Muscle layer of duodenum (tissue), 2 donors: ENCODE results near the gene ABLIM1.
A peak's percentile ranks its signal among the peaks of the same experiment; 100 is the strongest.

Experiments
- H3K27ac ChIP-seq: one replicate; pipeline ENCODE4 v1.7.0; 2013; ENCODE audit warnings: mild to moderate bottlenecking, low read length
- H3K27me3 ChIP-seq: one replicate; pipeline ENCODE4 v1.7.0; 2013; ENCODE audit warnings: low read depth, mild to moderate bottlenecking, control low read depth, low read length
- H3K36me3 ChIP-seq, 2 donors: one replicate each; pipeline ENCODE4 v1.7.0; 2013; ENCODE audit warnings: low read length in 2 of 2, control low read depth in 1 of 2, mild to moderate bottlenecking in 1 of 2; ENCODE audit not compliant: insufficient read depth in 2 of 2, control insufficient read depth in 1 of 2
- H3K4me1 ChIP-seq, 2 donors: one replicate each; pipeline ENCODE4 v1.7.0; 2013; ENCODE audit warnings: low read length in 2 of 2, mild to moderate bottlenecking in 2 of 2, control low read depth in 1 of 2, moderate library complexity in 1 of 2; ENCODE audit not compliant: insufficient read depth in 2 of 2, control insufficient read depth in 1 of 2
- H3K4me3 ChIP-seq, 2 donors: one replicate each; pipeline ENCODE4 v1.7.0; 2013; ENCODE audit warnings: low read length in 2 of 2, low read depth in 1 of 2, mild to moderate bottlenecking in 1 of 2
- H3K9me3 ChIP-seq, 2 donors: one replicate each; pipeline ENCODE4 v1.7.0; 2013; ENCODE audit warnings: low read length in 2 of 2, control low read depth in 1 of 2, mild to moderate bottlenecking in 1 of 2; ENCODE audit not compliant: control insufficient read depth in 1 of 2
- donor health status: healthy.

ABLIM1 gene

DNA sequence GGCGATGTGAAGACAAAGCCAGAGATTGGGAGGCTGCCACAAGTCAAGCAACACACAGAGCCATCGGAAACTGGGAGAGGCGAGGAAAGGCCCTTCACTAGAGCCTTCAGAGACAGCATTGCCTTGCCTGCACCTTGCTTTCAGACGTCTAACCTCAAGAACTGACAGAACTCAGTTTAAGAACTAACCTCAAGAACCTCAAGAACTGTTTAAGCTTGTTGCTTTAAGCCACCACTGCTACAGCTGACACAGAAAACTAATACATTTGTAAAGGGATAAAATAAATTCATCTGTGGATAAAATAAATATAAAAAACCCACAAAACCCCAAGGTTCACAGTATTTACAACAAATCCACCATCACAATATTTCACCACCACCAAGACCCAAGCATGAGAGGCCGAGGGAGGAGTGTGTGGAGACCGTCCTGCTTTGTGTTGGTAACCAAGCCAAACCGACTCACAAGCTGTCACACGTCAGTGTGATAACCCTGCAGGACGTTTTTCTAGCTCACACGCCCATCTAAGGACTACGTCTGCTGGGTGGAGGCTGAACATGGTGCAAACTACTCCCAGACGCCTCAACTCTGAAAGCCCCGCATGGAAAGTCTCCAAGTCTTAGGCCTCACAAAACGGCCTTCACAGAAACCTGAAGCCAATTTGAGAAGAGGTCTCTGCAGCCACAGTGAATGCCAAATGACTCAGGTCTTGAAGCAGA lies 116.8 kb downstream of the ABLIM1 start:
- no peaks in the 10 kb centered on the region for H3K4me1 ChIP-seq
- peak overlapping the region; percentile 11 for H3K27ac ChIP-seq
- no peaks in the 10 kb centered on the region for H3K27me3 ChIP-seq
- no peak overlapping the region for H3K4me3 ChIP-seq
- H3K9me3 ChIP-seq = no peaks in the 10 kb centered on the region
- H3K36me3 ChIP-seq = no peaks in the 10 kb centered on the region

GRCh38 chr10:114540236-114540635 lies 117.8 kb downstream of the ABLIM1 start:
- Histone ChIP-seq H3K36me3 (no peaks in the 10 kb centered on the region), H3K9me3 (no peaks in the 10 kb centered on the region), H3K4me1 (no peaks in the 10 kb centered on the region), H3K4me3 (no peak overlapping the region), H3K27me3 (no peaks in the 10 kb centered on the region), H3K27ac (no peak overlapping the region)

DNA sequence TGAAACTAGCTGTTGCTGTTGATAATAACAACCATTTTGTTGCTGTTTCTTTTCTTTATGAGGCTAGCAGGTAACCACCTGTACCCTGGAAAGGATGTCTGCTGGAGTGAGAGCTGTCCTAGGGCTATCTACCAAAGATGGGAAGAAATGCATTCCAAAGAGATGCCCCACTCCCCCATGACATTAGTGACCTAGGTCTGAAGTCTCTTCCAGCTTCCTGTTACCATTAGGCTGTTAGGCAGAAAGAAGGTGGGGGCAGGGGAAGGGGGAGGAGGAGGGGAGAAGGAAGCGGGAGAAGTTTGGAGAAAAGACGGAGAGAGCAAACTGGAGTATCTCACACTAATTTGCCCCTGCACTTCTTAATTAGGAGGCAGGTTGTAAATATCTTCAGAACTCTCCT lies 118.5 kb downstream of the ABLIM1 start:
- Histone ChIP-seq H3K4me3 (no peak overlapping the region), H3K4me1 (no peaks in the 10 kb centered on the region), H3K27me3 (no peaks in the 10 kb centered on the region), H3K36me3 (no peaks in the 10 kb centered on the region), H3K27ac (no peak overlapping the region), H3K9me3 (no peaks in the 10 kb centered on the region)

DNA sequence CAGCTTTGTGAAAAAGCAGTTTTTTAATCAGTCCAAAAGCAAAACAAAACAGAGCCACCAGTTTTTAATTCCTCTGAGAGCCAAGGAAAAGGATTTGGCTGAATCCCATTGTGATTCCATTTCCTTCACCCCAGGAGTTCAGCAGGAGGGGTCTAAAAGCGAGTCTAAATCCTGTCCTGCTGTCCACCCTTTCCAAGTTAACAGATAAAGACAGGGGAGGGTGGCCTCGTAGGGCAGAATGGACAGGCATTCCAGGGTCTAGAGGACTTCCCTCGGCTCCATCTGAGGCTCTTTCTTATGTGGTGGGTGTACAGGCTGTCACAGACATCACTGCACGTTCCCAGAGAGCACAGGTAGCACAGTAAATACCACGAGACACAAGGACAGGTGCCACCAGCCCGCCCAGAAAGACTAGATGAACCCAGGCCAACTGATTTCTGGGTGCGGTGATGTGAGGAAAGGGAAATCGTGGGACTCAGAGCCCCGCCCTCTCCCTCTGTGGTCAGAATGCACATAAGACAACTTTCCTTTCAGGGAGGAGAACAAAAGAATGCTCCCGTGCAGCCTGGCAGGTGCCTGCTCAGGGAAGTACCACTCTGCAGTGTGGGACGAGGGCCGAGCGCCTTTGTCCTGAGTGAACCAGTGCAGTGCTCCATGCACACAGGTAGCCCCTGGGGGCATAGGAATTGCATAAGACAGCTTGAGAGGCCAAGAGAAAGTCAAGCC lies 119.7 kb downstream of the ABLIM1 start:
- Histone ChIP-seq H3K27ac (no peak overlapping the region), H3K4me1 (no peaks in the 10 kb centered on the region), H3K36me3 (no peaks in the 10 kb centered on the region), H3K9me3 (no peaks in the 10 kb centered on the region), H3K27me3 (no peaks in the 10 kb centered on the region), H3K4me3 (no peak overlapping the region)

- no peak overlapping the region for H3K4me3 ChIP-seq
- no peaks in the 10 kb centered on the region for H3K27me3 ChIP-seq
- H3K9me3 ChIP-seq = no peaks in the 10 kb centered on the region
- H3K36me3 ChIP-seq = no peaks in the 10 kb centered on the region
- H3K27ac ChIP-seq = no peak overlapping the region
- H3K4me1 ChIP-seq = no peaks in the 10 kb centered on the region
Measured at GRCh38 chr10:114537736-114538135, 120.3 kb downstream of the ABLIM1 start.

DNA sequence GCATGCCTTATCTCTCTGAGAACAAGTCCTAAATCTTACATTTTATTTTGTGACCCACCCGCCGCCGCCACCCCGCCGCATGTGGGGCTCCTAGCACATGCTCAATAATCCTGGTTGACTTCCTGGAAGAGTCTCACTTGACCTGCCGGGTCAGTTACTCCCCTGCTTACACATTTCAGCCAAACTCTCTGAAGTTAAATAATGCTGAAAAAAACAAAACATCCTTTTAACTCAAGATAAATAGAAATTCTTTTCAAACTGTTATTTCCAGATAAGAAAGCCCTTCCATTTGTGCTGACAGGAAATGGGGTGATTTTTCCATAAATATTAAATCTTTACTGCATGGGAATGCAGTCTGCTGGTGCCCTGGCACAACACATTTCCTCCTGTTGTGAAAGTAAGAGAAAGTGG lies 123.5 kb downstream of the ABLIM1 start:
- no peaks in the 10 kb centered on the region for H3K36me3 ChIP-seq
- no peak overlapping the region for H3K4me3 ChIP-seq
- H3K27ac ChIP-seq = no peak overlapping the region
- no peaks in the 10 kb centered on the region for H3K4me1 ChIP-seq
- H3K27me3 ChIP-seq = no peaks in the 10 kb centered on the region
- H3K9me3 ChIP-seq = no peaks in the 10 kb centered on the region

DNA sequence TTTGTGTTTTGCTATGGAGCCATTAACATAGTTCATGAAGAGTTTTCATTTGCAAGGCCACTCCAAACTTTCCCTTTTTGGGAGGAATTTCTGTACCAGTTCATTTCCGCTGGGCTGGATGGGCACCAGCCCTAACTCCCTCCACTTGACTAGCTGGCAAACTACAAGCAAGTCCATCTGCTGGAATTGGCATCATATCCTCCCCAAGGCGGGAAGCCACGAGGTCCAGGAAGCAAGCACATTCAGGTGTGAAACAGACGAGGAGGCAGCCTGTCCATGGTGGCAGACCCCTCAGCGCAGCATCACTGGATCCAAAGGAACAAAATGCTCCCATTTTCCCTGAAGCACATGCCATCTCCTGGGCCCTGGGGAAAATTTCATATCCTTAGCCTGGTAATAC lies 125.8 kb downstream of the ABLIM1 start:
- H3K27ac ChIP-seq = no peak overlapping the region
- no peak overlapping the region for H3K4me3 ChIP-seq
- no peaks in the 10 kb centered on the region for H3K27me3 ChIP-seq
- no peaks in the 10 kb centered on the region for H3K36me3 ChIP-seq
- H3K4me1 ChIP-seq = peaks cover under 1 to 1% of the 10 kb centered on the region in 2 donors
- H3K9me3 ChIP-seq = no peaks in the 10 kb centered on the region

- Histone ChIP-seq H3K36me3 (no peaks in the 10 kb centered on the region), H3K9me3 (no peaks in the 10 kb centered on the region), H3K27me3 (no peaks in the 10 kb centered on the region), H3K27ac (peak overlapping the region; percentile 82), H3K4me1 (peaks cover 5 to 8% of the 10 kb centered on the region in 2 donors), H3K4me3 (peak overlapping the region; percentile 53 to 63)
Measured at GRCh38 chr10:114526504-114527238, 131.4 kb downstream of the ABLIM1 start.

DNA sequence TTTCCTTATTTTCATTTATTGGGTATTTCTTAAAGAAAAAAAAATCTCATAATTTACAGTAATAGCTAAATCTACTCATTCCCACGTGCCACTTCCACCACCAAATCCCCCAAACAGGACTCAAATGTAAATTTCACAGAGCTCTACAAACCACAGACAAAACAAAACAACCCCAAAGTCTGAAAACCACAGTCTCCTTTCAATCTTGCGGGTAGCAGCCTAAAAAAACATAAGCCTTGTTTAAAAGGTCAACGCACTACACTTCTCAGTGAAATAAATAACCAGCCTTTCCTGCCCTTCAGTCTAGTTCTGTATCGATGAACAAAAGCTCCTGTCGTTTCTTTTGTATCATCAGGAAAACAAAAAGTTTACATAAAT lies 132.0 kb downstream of the ABLIM1 start:
- peaks cover 5 to 8% of the 10 kb centered on the region in 2 donors for H3K4me1 ChIP-seq
- H3K27ac ChIP-seq = peak overlapping the region; percentile 82
- H3K27me3 ChIP-seq = no peaks in the 10 kb centered on the region
- no peaks in the 10 kb centered on the region for H3K36me3 ChIP-seq
- no peaks in the 10 kb centered on the region for H3K9me3 ChIP-seq
- peak overlapping the region; percentile 53 to 63 for H3K4me3 ChIP-seq

DNA sequence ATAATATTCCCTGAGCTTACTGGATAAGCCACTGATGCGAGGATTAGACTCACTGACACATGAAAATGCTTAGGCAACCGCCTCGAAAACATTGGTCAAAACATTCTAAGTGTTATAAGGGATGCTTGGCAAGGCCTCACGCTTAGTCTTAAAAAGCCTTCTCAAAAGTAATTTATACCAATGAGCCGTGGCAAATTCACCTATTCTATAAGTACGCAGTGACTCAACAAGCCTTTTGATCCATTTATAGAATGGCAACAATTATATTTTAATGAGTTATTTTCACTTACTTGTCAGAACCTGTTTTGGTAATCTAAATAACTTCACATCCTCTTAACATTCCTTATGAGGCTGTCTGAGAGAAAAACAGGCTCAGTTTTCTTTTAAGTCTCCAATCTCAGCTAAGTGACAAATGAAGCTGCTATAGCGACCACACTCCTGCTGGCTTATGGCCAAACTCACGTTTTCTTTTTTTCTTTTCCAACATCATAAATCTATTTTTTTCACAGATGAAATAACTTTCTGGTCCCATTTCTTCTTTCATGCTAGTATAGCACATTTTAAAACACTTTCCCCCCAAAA lies 132.6 kb downstream of the ABLIM1 start:
- no peaks in the 10 kb centered on the region for H3K36me3 ChIP-seq
- peaks cover 5 to 8% of the 10 kb centered on the region in 2 donors for H3K4me1 ChIP-seq
- no peaks in the 10 kb centered on the region for H3K9me3 ChIP-seq
- H3K4me3 ChIP-seq = peak overlapping the region; percentile 53 to 63
- peak overlapping the region; percentile 82 for H3K27ac ChIP-seq
- no peaks in the 10 kb centered on the region for H3K27me3 ChIP-seq

DNA sequence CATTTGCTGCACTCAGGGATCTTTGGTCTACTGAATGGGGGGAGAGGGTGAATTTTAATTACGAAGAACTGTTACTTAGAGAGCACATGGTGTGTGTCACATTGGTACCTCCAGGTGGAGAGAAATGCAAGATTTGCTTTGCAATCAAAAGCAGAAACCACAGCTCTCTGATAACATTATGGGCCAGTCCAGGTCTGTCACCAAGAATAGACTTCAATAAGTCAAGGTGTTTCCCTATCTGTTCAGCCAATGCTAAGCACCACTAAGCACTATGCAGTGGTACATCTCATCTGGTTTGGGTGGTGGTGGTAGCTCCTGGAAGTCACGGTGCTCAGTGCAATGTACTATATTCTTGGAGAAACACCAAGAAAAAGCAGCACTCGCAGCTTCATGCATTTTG lies 134.2 kb downstream of the ABLIM1 start:
- Histone ChIP-seq H3K27me3 (no peaks in the 10 kb centered on the region), H3K4me1 (peaks cover 8 to 18% of the 10 kb centered on the region in 2 donors), H3K9me3 (no peaks in the 10 kb centered on the region), H3K4me3 (no peak overlapping the region), H3K36me3 (no peaks in the 10 kb centered on the region), H3K27ac (no peak overlapping the region)
